Measurements from ENCODE around the gene FAM200B.

The FAM200B gene

DNA sequence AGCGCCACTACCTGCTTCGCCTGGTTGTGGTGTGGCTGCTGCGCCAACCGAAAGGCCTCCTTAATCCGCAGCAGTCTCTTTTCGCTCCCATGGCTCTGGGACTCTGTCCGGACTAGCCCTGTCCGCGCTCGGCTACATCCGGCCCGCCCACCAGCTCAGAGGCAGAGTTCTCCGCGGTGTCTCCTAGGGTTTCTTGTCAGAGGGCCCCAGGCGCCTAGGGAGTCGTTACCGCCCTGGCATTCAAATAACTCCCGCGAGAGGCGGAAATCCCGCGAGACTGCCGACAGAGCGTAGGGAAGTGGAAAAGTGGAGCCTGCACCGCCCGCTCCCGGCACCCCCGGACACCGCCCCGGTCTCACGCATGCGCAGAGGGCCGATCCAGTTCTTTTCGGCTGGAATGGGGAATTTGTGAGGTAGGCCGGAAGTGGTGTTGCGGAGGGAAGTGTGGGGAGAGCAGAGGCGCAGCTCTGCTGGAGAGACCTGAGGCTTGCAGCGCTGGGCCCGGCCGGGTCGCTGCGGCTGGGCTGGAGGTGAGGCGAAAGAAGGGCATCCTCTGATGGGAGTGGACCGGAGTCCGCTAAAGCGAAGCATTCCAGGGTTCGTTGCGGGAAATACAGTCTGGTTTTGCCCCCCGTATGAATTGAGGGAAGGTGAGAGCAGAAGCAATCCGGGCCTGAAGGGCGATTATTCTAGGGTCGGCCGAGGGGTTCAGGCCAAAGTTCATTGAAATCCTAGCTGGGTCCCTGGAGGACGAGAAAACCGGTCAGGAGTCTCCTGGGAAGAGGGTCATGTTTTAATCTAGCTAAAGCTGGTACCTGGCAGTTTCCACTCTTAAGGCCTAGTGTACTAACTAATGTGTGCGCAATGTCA, at the start of gene FAM200B:
Gene FAM200B (plus strand): TSS at position 456 of the 870 bp plus-strand sequence. CDS start 5,151 bp downstream, outside the sequence.
- peak; percentile 99 for DNase-seq

DNA sequence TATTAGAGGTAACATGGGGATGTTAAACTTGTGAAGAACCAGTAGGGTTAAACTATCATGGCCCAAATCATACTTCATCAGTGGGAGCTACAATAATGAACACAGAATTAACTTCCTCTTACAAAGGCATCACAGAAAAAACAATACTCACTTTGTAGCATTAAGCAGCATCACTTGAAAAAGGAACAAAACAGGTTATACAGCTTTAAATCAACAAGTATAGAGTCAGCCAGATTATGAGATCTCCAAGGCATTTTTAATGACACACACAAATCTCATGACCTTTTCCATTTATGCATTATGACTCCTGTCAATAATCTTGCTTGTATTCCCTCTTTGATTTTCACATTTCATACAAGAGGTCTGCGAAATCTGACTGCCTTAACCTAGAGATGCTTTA, 44.8 kb upstream of the FAM200B start:
- DNase-seq = no peak

DNA sequence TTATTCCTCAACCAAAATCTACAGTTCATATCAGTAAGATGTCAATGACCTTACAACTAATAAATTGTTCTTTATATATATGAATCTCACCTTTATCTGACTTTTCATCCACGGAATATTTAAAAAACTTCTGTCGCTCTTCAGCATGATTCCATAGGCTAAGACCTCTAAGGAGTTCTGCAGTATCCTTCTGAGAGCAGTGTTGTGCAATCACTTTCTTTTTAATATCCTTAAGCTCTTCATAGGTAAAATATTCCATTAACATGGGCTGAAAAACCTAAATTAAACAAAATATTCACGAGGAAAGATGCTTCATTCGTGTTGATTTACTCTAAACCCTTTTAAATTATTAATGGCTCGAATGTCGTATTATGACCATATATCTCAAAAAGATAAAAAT, 43.2 kb upstream of the FAM200B start:
- DNase-seq = no peak

DNA sequence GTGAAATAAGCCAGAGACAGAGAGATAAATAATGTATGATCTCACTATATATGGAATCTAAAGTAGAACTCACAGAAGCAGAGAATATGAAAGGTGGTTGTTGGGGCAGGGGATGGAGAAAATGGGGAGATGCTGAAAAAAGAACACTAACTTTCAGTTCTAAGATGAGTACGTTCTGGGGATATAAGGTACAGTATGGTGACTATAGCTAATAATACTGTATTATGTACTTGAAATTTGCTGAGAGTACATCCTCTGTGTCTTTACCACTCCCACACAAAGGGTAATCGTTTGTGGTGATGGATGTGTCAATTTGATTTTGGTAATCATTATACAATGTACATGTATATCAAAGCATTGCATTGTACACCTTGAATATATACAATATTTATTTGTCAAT, 33.0 kb upstream of the FAM200B start:
- no peak for DNase-seq

DNA sequence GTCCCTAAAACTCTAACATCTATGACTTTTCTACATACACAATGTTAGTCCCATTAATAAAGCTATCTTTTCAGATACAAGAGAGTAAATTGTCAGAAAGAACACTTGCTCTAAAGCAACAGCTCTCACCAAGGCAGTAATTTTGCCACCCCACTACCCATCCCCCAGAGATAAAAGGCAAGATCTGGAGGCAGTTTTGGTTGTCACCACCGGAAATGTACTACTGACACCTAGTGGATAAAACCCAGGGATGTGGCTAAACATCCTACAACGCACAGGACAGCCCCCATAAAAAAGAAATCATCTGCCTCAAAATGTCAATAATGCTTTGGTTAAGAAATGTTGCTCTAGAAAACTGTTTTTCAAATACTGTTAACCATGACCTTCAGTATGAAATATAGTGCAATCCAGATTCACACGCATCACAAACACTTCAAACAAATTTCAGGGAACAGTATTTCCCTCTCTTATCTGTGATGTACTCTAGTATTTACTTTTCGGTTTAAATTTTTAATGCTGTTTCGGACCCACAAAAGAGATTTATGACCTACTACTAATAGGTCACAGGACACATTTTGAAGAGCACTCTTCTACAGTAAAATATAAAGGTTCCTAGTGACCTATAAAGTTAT, 31.6 kb upstream of the FAM200B start:
- DNase-seq = peak; percentile 89

DNA sequence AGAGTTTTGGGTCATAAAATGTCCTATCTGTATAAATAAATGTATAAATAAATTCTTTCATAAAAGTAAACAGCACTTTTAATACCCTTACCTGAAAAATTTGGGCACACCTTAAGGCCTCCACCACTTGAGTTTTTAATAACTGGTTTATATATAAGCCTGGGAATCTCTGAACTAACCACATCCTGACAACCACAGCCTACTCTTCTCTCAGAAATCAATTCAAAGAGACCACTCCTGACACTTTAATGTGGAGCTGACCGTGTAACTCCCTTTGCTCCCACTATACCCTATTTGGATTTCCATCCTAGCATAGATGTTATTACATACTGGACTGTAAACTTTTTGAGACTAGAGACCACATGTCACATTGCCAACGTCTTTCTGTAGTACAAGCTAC, 30.0 kb upstream of the FAM200B start:
- no peak for DNase-seq

- no peak for DNase-seq
Observed at GRCh38 chr4:15652191-15652590, 29.4 kb upstream of the FAM200B start.

DNA sequence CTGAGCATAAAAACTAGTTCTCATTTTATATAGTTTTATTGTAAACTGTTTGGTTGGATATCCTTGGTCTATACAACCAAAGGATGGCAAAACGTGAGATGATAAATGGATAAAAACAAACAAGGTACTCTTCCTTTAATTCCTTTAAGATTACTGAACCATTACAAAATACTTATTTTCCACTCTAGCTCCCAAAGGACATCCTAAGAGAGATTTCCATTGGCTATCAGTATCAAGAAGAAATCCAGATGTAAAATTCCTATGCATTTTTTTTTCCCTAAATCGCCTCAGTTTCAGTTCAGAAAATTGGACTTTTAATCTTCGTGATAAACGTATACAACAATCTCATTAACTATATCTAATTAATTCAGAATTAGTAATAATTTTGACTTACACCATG, 28.8 kb upstream of the FAM200B start:
- DNase-seq = no peak

GRCh38 chr4:15653420-15653819, 28.2 kb upstream of the FAM200B start:
- no peak for DNase-seq

GRCh38 chr4:15653864-15654592, 27.6 kb upstream of the FAM200B start:
- DNase-seq = peak; percentile 90

DNA sequence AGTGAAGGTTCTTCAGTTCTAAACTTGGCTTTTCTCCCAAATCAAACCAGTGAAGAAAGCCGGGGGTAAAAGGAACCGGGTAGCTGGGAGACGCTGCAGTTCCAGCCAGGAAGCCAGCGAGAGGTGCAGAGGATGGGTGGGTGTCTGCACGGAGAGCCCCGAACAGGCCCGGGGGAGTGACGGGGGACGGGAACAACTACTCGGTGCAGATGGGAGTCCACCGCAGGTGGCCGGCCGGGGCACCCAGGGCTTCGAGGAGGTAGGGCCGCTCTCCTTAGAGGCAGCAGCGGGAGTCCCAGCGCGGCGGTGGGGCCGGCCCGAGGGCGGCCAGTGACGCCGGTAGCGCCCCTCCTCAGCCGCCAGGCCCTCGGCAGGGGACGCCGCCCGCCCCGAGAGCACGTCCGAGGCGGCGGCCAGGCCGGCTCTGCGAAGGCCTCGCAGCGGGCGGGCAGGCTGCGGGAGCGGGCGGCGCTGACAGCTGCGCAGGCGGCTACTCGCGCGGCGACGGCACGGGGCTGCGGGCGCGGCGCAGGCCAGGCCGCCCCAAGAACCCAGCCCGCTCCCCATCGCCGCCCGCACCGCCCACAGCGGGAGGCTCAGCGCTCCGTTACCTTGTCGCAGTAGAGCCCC, 26.9 kb upstream of the FAM200B start:
- DNase-seq = peak; percentile 49

DNA sequence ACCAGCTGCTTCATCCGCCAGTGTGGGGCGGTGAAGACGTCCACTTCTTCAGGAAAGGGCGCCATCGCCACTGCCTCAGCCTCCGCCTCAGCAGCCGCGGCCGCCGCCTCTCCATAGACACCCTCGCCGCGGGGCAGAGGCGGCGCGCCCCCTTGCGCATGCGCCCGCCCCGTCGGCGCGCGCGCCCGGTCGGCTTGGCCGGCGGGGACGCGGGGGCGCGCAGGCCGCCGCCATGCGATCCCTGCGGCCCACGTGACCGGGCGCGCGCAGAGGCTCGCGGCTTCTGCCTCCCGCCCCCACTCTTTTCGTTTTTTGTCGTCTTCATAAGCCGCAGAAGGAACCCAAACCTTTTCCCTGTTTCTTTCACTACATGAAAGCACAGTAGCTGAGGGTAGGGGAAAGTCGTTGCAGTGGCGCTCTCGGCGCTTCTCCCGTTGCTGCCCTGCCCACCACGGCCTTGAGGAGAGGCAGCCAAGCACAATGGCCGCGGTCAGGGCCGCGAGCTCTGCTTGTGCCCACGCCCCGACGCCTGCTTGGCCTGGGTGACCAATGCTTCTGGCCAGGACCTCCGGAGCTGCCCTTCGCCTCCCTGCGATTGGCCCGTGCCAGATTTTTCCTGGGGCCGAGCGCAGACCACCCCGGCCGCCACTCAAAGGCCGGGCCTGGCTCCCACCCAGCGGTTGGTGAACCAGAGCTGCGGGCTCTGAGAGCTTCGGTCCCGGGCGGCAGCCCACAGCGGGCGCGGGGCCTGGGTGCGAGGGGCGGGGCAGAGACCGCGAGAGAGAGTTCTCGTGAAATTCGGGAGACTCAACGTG, 26.2 kb upstream of the FAM200B start, which contains the start of gene FBXL5:
Gene FBXL5 (minus strand): TSS at position 135 of the 815 bp plus-strand sequence. CDS start 70 bp downstream, at position 65.
- peak; percentile 83 for DNase-seq

- DNase-seq = no peak
Observed at GRCh38 chr4:15656038-15656470, 25.6 kb upstream of the FAM200B start.

DNA sequence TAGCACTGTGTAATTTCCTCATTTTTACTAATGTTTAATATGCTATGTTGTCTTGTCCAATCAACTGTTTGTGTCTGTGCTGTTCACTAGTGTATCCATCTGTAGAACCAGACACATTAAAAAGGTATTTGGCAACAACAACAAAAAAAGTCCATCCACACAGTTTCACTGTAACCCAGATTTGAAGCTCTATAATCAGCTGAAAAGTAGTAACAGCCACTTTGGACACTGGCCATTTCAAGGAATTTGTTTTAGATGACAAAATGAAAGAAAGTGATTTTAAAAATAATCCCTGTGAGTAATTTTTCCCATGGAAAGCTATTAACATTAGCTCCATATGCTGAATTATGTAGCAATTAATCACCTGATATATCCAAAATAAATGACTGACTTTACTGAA, 24.3 kb upstream of the FAM200B start:
- DNase-seq = no peak

GRCh38 chr4:15658136-15658770, 23.4 kb upstream of the FAM200B start:
- no peak for DNase-seq

GRCh38 chr4:15658781-15659180, 22.8 kb upstream of the FAM200B start:
- DNase-seq = no peak

DNA sequence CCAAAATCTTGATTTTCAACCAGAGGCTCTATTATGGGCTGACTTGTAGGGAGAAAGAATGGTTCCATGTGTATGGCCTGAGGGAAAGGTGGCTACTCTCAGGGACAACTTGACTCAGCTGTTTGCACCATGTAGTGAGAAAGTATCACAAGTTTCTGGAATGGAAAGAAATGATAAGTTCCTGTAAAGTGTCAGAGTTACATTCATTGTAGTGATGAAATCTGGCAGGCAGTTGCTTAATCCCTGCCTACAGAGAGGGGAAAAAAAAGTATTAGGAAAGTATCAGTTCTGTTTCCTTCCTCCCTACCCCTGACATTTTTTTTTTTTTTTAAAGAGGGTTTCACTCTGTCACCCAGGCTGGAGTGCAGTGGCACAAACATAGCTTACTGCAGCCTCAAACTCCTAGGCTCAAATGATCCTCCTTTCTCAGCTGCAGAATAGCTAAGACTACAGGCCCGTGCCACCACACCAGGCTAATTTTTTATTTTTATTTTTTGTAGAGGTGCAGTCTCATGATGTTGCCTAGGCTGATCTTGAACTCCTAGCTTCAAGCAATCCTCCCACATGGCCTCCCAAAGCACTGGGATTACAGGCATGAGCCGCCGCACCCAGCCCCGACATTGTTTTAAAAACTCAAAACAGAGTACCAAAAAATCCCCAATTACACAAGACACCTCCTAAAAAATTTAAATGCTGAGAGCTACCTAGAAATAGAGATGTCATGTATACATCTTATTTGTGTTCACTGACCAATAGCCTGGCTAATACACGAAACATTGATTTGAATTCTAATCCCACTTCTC, 21.7 kb upstream of the FAM200B start:
- DNase-seq = peak; percentile 23

GRCh38 chr4:15665753-15666365, 15.8 kb upstream of the FAM200B start:
- no peak for DNase-seq

- no peak for DNase-seq
Observed at GRCh38 chr4:15667006-15667405, 14.6 kb upstream of the FAM200B start.
